OCI-LY3 (cell line): ENCODE data around the gene CREB5.

Experiments
- H2AFZ ChIP-seq: fragments of 200-600, 300-600 bp; shearing (Covaris generic); 2 replicates; pipeline ENCODE4 v1.6.0; 2014; ENCODE audit warnings: antibody characterized with exemption, low read depth, low read length
- H3K27ac ChIP-seq: fragments of 200-600, 300-600 bp; sonication (generic); 2 replicates; pipeline ENCODE4 v1.5.1; 2014; ENCODE audit warnings: mild to moderate bottlenecking, low read length, moderate library complexity, mixed read lengths
- H3K27me3 ChIP-seq: fragments of 200-600, 300-600 bp; sonication (generic); 2 replicates; pipeline ENCODE4 v1.6.1; 2014; ENCODE audit warnings: low read depth, low read length, mixed read lengths
- H3K36me3 ChIP-seq: fragments of 200-600, 300-600 bp; sonication (generic); replicated peaks from 2 replicates; pipeline ENCODE3; 2014; ENCODE audit warnings: low read depth, low read length, mixed read lengths
- H3K4me1 ChIP-seq: fragments of 300-600, 200-600 bp; sonication (generic); 2 replicates; pipeline ENCODE4 v1.6.1; 2014; ENCODE audit warnings: low read length, mixed read lengths
- H3K4me2 ChIP-seq: fragments of 200-600, 300-600 bp; sonication (generic); 2 replicates; pipeline ENCODE4 v1.6.1; 2014; ENCODE audit warnings: low read length, mixed read lengths
- H3K4me3 ChIP-seq: fragments of 300-600, 200-600 bp; sonication (generic); 2 replicates; pipeline ENCODE4 v1.5.1; 2014; ENCODE audit warnings: antibody characterized with exemption, mild to moderate bottlenecking, low read length, moderate library complexity
- H3K79me2 ChIP-seq: fragments of 300-600, 200-600 bp; shearing (Covaris generic); 2 replicates; pipeline ENCODE4 v1.6.1; 2014; ENCODE audit warnings: mild to moderate bottlenecking, low read length, mixed read lengths
- H3K9ac ChIP-seq: fragments of 300-600, 200-600 bp; shearing (Covaris generic); 2 replicates; pipeline ENCODE4 v1.6.0; 2014; ENCODE audit warnings: mild to moderate bottlenecking, low read length, moderate library complexity
- H3K9me3 ChIP-seq: fragments of 200-600, 300-600 bp; shearing (Covaris generic); 2 replicates; pipeline ENCODE4 v1.6.1; 2014; ENCODE audit warnings: low read length, mixed read lengths; ENCODE audit not compliant: insufficient read depth
- H4K20me1 ChIP-seq: fragments of 200-600, 300-600 bp; sonication (generic); 2 replicates; pipeline ENCODE4 v1.6.1; 2016; ENCODE audit warnings: low read length, mixed read lengths; ENCODE audit not compliant: insufficient read depth
- EZH2phosphoT487 ChIP-seq: fragments of 200-600 bp; shearing (Covaris generic); IDR thresholded peaks from 2 replicates; pipeline ENCODE4 v1.6.1; 2018; ENCODE audit warnings: antibody characterized with exemption, mixed run types, low read depth
- TF ChIP-seq, protein P1 (sequence below): fragments of 200-600, 300-600 bp; sonication (generic); IDR thresholded peaks from 2 replicates; pipeline ENCODE4 v1.5.1; 2014; ENCODE audit warnings: antibody characterized with exemption, low read length, low read depth

Gene CREB5

DNA sequence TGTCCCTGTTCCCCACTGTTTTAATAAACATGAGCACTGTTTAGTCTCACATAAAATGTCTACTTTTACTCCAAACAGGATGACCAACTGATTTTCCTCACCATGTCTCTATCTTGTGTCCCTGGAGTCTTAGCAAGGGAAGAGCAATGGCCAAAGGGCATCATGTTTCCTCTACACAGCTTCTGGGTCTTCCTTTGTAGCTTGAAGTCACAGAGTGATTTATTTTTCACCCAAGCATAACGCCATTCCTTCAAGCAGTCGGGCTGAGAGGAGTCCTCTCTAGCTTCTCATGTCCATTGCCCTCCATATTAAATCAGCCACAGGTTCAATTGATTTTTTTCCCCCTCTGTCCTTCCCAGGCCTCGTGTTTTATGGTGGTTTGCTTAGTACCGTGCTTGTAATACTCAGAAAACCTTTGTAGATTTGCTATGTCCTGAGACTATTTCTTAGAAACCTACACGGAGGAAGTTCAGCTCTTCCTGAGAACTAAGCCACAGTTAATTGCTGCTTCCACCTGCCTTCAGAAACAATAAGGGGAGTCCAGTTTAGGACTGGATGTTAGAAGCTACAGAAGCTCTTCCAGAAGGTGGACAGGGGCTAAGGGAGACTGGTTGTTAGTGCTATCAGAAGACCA, 178.8 kb downstream of the CREB5 start:
- H3K79me2 ChIP-seq = no peaks in the 10 kb centered on the region
- H4K20me1 ChIP-seq = no peaks in the 10 kb centered on the region

DNA sequence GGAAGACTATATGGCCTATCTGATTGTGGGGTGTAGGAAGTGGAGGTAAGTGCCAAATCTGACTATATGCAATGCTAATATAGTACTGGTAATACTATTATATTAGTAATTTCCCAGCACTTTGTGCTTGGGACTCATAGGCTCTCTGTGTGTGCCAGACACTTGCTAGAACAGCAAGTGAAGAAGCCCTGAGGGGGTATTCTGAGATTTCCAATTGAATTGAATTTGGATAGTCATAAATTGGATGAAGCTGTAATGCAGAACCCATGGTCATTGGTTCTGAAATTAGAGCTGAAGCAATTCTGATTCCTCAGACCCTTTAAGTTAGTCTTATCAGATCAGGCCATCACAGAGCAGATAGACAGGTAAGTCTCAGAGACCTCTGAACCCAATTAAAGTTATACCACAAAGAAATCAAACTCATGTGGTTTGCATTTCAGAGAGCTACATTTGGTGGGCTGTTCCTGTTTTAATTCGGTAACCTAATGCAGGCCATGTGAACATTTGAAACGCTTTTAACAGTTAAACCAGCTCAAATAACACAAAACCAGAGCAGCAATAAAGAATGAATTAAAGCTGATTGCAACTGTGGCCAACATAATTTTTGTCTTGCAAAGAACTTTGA, 179.5 kb downstream of the CREB5 start:
- Histone ChIP-seq H3K36me3 (no peaks in the 10 kb centered on the region), H3K9me3 (no peaks in the 10 kb centered on the region), H3K4me3 (no peak overlapping the region), H2AFZ (no peak overlapping the region), H3K79me2 (no peaks in the 10 kb centered on the region), H3K4me1 (no peaks in the 10 kb centered on the region), H3K4me2 (no peak overlapping the region), H4K20me1 (no peaks in the 10 kb centered on the region), H3K27me3 (peaks cover 4% of the 10 kb centered on the region; the same call in 1 of the 2 replicates), H3K27ac (no peak overlapping the region), H3K9ac (no peak overlapping the region)
- TF ChIP-seq, protein P1, sequence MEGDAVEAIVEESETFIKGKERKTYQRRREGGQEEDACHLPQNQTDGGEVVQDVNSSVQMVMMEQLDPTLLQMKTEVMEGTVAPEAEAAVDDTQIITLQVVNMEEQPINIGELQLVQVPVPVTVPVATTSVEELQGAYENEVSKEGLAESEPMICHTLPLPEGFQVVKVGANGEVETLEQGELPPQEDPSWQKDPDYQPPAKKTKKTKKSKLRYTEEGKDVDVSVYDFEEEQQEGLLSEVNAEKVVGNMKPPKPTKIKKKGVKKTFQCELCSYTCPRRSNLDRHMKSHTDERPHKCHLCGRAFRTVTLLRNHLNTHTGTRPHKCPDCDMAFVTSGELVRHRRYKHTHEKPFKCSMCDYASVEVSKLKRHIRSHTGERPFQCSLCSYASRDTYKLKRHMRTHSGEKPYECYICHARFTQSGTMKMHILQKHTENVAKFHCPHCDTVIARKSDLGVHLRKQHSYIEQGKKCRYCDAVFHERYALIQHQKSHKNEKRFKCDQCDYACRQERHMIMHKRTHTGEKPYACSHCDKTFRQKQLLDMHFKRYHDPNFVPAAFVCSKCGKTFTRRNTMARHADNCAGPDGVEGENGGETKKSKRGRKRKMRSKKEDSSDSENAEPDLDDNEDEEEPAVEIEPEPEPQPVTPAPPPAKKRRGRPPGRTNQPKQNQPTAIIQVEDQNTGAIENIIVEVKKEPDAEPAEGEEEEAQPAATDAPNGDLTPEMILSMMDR = no peak
- TF ChIP-seq EZH2phosphoT487 = no peak

More for the DNA sequence above, 178.8 kb downstream of the CREB5 start:
- Histone ChIP-seq H3K27me3 (peaks cover 6% of the 10 kb centered on the region; the same call in 1 of the 2 replicates), H3K4me3 (no peak overlapping the region), H3K4me1 (no peaks in the 10 kb centered on the region), H3K9me3 (no peaks in the 10 kb centered on the region), H3K27ac (no peak overlapping the region), H3K4me2 (no peak overlapping the region), H3K9ac (no peak overlapping the region), H3K36me3 (no peaks in the 10 kb centered on the region), H2AFZ (no peak overlapping the region)
- no peak for TF ChIP-seq EZH2phosphoT487
- TF ChIP-seq, protein P1 = no peak

DNA sequence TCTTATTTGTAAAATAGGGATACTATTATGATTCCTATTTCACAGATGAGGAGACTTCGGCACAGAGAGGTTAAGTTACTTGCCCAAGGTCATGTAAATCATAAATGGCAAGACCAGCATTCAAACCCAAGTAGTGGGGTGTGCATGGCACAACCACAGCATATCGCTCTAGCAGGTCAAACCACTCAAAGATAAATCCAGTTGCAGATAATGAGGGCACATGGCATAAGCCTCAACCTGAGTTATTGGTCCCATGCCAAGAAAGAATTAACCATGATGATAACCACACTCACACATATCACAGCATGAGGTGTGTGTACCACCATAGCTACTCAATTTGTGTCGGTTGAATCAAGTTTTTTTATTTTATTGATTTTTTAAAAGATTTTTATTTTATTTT, 180.5 kb downstream of the CREB5 start:
- no peaks in the 10 kb centered on the region for H3K79me2 ChIP-seq
- H3K4me3 ChIP-seq = no peak overlapping the region
- H3K27ac ChIP-seq = no peak overlapping the region
- H3K4me1 ChIP-seq = no peaks in the 10 kb centered on the region
- no peaks in the 10 kb centered on the region for H3K9me3 ChIP-seq
- no peak overlapping the region for H3K9ac ChIP-seq
- TF ChIP-seq, protein P1 = no peak
- no peak for TF ChIP-seq EZH2phosphoT487
- H2AFZ ChIP-seq = no peak overlapping the region
- no peaks in the 10 kb centered on the region for H4K20me1 ChIP-seq
- no peaks in the 10 kb centered on the region for H3K36me3 ChIP-seq
- no peaks in the 10 kb centered on the region for H3K27me3 ChIP-seq
- no peak overlapping the region for H3K4me2 ChIP-seq

DNA sequence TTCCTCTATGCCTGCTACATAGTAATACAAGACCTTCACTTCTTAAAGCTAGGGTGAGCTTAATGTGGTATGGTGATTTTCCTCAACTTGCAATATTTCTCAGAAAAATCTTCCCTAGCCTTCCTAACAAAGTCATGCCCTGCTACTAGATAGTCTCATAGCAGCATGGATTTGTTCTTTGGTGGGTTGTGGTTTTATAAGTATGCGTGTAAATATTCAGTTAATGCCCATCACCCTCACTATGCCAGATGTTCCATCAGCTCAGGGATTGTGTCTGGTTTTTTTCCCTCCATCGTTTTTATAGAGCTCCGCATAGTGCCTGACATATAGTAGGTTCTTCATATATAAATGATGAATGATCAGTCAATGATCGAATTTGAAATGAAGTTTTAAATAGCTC, 182.8 kb downstream of the CREB5 start:
- Histone ChIP-seq H3K4me3 (no peak overlapping the region), H3K4me2 (no peak overlapping the region)
- TF ChIP-seq, protein P1 = no peak
- no peak for TF ChIP-seq EZH2phosphoT487

More for the DNA sequence above, 182.8 kb downstream of the CREB5 start:
- no peak overlapping the region for H2AFZ ChIP-seq
- no peaks in the 10 kb centered on the region for H3K9me3 ChIP-seq
- no peaks in the 10 kb centered on the region; the same call in 1 of the 2 replicates for H3K27me3 ChIP-seq
- no peak overlapping the region for H3K27ac ChIP-seq
- H3K9ac ChIP-seq = no peak overlapping the region
- H3K79me2 ChIP-seq = no peaks in the 10 kb centered on the region
- H3K36me3 ChIP-seq = no peaks in the 10 kb centered on the region
- no peaks in the 10 kb centered on the region for H4K20me1 ChIP-seq
- H3K4me1 ChIP-seq = no peaks in the 10 kb centered on the region
